K562 (cell line): ENCODE measurements around the gene GRIK1. TPM values are rescaled to one million over a fixed set of nuclear protein-coding genes. Genes with fewer than 3 reads are reported as not detected.

Experiments used
- BCL6 ChIP-seq: fragments of 250-450 bp; sonication (Bioruptor Pico); IDR thresholded peaks from 2 replicates; pipeline ENCODE4 v1.4.0; 2020
- CBX8 ChIP-seq: fragments of 200-600 bp; sonication (generic); IDR thresholded peaks from 2 replicates; pipeline ENCODE4 v1.6.1; 2012; ENCODE audit warnings: borderline replicate concordance, mixed run types, low read depth, mild to moderate bottlenecking, moderate library complexity, mixed read lengths, low read length, control low read depth, inconsistent platforms; ENCODE audit not compliant: poor library complexity, severe bottlenecking; ENCODE audit errors: extremely low read depth
- CHAMP1 ChIP-seq: fragments of 450-650 bp; IDR thresholded peaks from 2 replicates; pipeline ENCODE4 v1.6.1; 2016; ENCODE audit warnings: mild to moderate bottlenecking
- E2F3 ChIP-seq: fragments of 250-450 bp; sonication (Bioruptor Pico); IDR thresholded peaks from 2 replicates; pipeline ENCODE4 v1.4.0; 2020; ENCODE audit warnings: mild to moderate bottlenecking
- E2F4 ChIP-seq: sonication (generic); formaldehyde crosslinking; IDR thresholded peaks from 2 replicates; pipeline ENCODE4 v1.8.0; 2022; ENCODE audit warnings: mild to moderate bottlenecking, low read depth, missing genetic modification reagents
- FOXM1 ChIP-seq, 2 experiments: fragments of 450-650 bp in 1 of 2; sonication (generic) in 1 of 2; formaldehyde crosslinking in 1 of 2; IDR thresholded peaks; 2 replicates each; pipeline versions ENCODE4 v1.6.1 to v1.9.0; 2017 to 2022; ENCODE audit warnings: low read depth in 2 of 2, mild to moderate bottlenecking in 2 of 2, missing genetic modification reagents in 1 of 2, moderate library complexity in 1 of 2
- GTF2F1 ChIP-seq: IDR thresholded peaks from 2 replicates; pipeline ENCODE4 v1.6.1; 2011; ENCODE audit warnings: low read depth, low read length, improper control_type of control experiment
- HLTF ChIP-seq: fragments of 450-650 bp; IDR thresholded peaks from 2 replicates; pipeline ENCODE4 v1.6.1; 2016
- MXD1 ChIP-seq: fragments of 250-450 bp; sonication (Bioruptor Pico); IDR thresholded peaks from 2 replicates; pipeline ENCODE4 v1.8.0; 2021; ENCODE audit warnings: borderline replicate concordance, mild to moderate bottlenecking, moderate library complexity; ENCODE audit not compliant: poor library complexity, severe bottlenecking
- PCBP2 ChIP-seq: fragments of 200-400 bp; formaldehyde crosslinking; IDR thresholded peaks from 2 replicates; pipeline ENCODE4 v1.6.1; 2018; ENCODE audit warnings: low read length, low read depth, mild to moderate bottlenecking, moderate library complexity; ENCODE audit not compliant: poor library complexity, severe bottlenecking
- PHF20 ChIP-seq: fragments of 450-650 bp; IDR thresholded peaks from 2 replicates; pipeline ENCODE4 v1.6.1; 2018; ENCODE audit not compliant: partially characterized antibody
- PYGO2 ChIP-seq: fragments of 450-650 bp; IDR thresholded peaks from 2 replicates; pipeline ENCODE4 v1.6.1; 2016; ENCODE audit warnings: mild to moderate bottlenecking, missing genetic modification characterization, moderate library complexity, missing compliant biosample characterization
- TCF7 ChIP-seq: sonication (generic); IDR thresholded peaks from 2 replicates; pipeline ENCODE4 v1.6.1; 2016; ENCODE audit warnings: antibody characterized with exemption, borderline replicate concordance
- ZFPM2 ChIP-seq: fragments of 250-450 bp; sonication (Bioruptor Pico); IDR thresholded peaks from 2 replicates; pipeline ENCODE4 v1.5.1; 2022; ENCODE audit warnings: mild to moderate bottlenecking
- ZKSCAN1 ChIP-seq: fragments of 150-350 bp; IDR thresholded peaks from 2 replicates; pipeline ENCODE4 v1.6.1; 2016; ENCODE audit warnings: low read depth, low read length
- ZNF696 ChIP-seq: fragments of 250-450 bp; sonication (Bioruptor Pico); conservative IDR thresholded peaks from 2 replicates; pipeline ENCODE4 v1.4.0; 2020; ENCODE audit warnings: mild to moderate bottlenecking, moderate library complexity
- ZSCAN29 ChIP-seq: fragments of 450-650 bp; IDR thresholded peaks from 2 replicates; pipeline ENCODE4 v1.6.1; 2017
- polyA plus RNA-seq, 8 experiments: library from polyadenylated mRNA; depleted of rRNA in 4 of 8; stranded (reverse) in 5 of 8; unstranded in 3 of 8; fragments of >200 nt; fragmentation: Nextera tagmentation in 2 of 8; fragmentation: Illumina TruSeq in 1 of 8; extraction: Ambion mirVana in 2 of 8; extraction: Trizol in 1 of 8; gene quantifications; 2 replicates each; pipeline versions ENCODE4 v1.2.1 to v1.2.3, GENCODE V29; 2011 to 2014; ENCODE audit warnings: inconsistent platforms in 1 of 8, missing spikeins in 1 of 8
- total RNA-seq, 7 experiments: library from RNA; depleted of rRNA in 6 of 7; stranded (reverse); fragments of >200 nt in 6 of 7; fragmentation: Illumina TruSeq in 2 of 7; extraction: Trizol in 2 of 7; gene quantifications; 2 replicates each; pipeline versions ENCODE4 v1.2.1 to v1.2.3, GENCODE V29; 2011 to 2021; ENCODE audit warnings: low replicate concordance in 1 of 7
- TF ChIP-seq, protein P1 (sequence below): fragments of 450-650 bp; IDR thresholded peaks from 2 replicates; pipeline ENCODE4 v1.6.1; 2016; ENCODE audit warnings: borderline replicate concordance
- TF ChIP-seq, protein P2 (sequence below): fragments of 450-650 bp; IDR thresholded peaks from 2 replicates; pipeline ENCODE4 v1.6.1; 2016; ENCODE audit warnings: missing biosample characterization, missing genetic modification characterization

Gene GRIK1
- total and polyA plus RNA-seq, 9 of the 15 experiments (the other 6 are each of a cell fraction or from before 2014, with no cell fraction given): 0.17 to 2.8 (median 0.53) TPM

GRCh38 chr21:29648710-29649240, 291.0 kb downstream of the GRIK1 start (continued):
- TF ChIP-seq E2F3 (no peak), PCBP2 (no peak), HLTF (no peak), E2F4 (CRISPR knock-in tag) (no peak), TCF7 (no peak), GTF2F1 (no peak), CHAMP1 (no peak), CBX8 (no peak), BCL6 (CRISPR knock-in tag) (no peak), PHF20 (no peak), FOXM1 (IDR thresholded peaks at IDR 0.05; ENCODE audit: low read depth) (no peak), FOXM1 (CRISPR knock-in tag; IDR thresholded peaks at IDR 0.05; ENCODE audit: low read depth) (no peak), ZSCAN29 (no peak), ZFPM2 (CRISPR knock-in tag) (no peak), MXD1 (CRISPR knock-in tag) (no peak), ZKSCAN1 (no peak), PYGO2 (peak; percentile 76), ZNF696 (CRISPR knock-in tag) (no peak)
- TF ChIP-seq, protein P1, sequence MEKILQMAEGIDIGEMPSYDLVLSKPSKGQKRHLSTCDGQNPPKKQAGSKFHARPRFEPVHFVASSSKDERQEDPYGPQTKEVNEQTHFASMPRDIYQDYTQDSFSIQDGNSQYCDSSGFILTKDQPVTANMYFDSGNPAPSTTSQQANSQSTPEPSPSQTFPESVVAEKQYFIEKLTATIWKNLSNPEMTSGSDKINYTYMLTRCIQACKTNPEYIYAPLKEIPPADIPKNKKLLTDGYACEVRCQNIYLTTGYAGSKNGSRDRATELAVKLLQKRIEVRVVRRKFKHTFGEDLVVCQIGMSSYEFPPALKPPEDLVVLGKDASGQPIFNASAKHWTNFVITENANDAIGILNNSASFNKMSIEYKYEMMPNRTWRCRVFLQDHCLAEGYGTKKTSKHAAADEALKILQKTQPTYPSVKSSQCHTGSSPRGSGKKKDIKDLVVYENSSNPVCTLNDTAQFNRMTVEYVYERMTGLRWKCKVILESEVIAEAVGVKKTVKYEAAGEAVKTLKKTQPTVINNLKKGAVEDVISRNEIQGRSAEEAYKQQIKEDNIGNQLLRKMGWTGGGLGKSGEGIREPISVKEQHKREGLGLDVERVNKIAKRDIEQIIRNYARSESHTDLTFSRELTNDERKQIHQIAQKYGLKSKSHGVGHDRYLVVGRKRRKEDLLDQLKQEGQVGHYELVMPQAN: no peak
- TF ChIP-seq, protein P2, sequence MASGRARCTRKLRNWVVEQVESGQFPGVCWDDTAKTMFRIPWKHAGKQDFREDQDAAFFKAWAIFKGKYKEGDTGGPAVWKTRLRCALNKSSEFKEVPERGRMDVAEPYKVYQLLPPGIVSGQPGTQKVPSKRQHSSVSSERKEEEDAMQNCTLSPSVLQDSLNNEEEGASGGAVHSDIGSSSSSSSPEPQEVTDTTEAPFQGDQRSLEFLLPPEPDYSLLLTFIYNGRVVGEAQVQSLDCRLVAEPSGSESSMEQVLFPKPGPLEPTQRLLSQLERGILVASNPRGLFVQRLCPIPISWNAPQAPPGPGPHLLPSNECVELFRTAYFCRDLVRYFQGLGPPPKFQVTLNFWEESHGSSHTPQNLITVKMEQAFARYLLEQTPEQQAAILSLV: no peak; the same call in 1 of the 2 replicates
